Ovary (tissue), 9 donors: Measurements from ENCODE around the gene ANKRD65. TPM values are rescaled to one million over a fixed set of nuclear protein-coding genes. Genes with fewer than 3 reads are reported as not detected.

Experiments used
- DNase-seq, 5 donors: peaks; one replicate each; pipeline ENCODE4 v3.0.0-alpha.2; 2019 to 2020
- H3K27ac ChIP-seq, 2 donors: fragments of 200-600 bp; one replicate each; pipeline versions ENCODE4 v1.5.1 to v1.8.0; 2019 to 2022
- H3K27me3 ChIP-seq: fragments of 200-600 bp; one replicate; pipeline ENCODE4 v1.8.0; 2022
- H3K36me3 ChIP-seq: fragments of 200-600 bp; sonication (generic); one replicate; pipeline ENCODE4 v1.5.1; 2019
- H3K4me1 ChIP-seq: one replicate; pipeline ENCODE4 v1.8.1; 2013; ENCODE audit warnings: mild to moderate bottlenecking, moderate library complexity; ENCODE audit not compliant: insufficient read depth
- H3K4me3 ChIP-seq: fragments of 200-600 bp; sonication (generic); one replicate; pipeline ENCODE4 v1.5.1; 2017
- H3K9me3 ChIP-seq, 2 donors: fragments of 200-600 bp in 1 of 2; sonication (generic) in 1 of 2; one replicate each; pipeline versions ENCODE4 v1.5.1 to v1.8.1; 2013 to 2019; ENCODE audit warnings: mild to moderate bottlenecking in 1 of 2, moderate library complexity in 1 of 2
- CTCF ChIP-seq, 3 donors: fragments of 450-650 bp in 2 of 3; fragments of 200-600 bp in 1 of 3; IDR thresholded peaks; one replicate each; pipeline versions ENCODE4 v1.5.1 to v1.8.0; 2016 to 2022; ENCODE audit warnings: antibody characterized with exemption in 3 of 3, mild to moderate bottlenecking in 1 of 3
- EP300 ChIP-seq: sonication (generic); formaldehyde crosslinking; IDR thresholded peaks from one replicate; pipeline ENCODE4 v1.6.1; 2017; ENCODE audit warnings: antibody characterized with exemption
- POLR2A ChIP-seq: fragments of 450-650 bp; IDR thresholded peaks from one replicate; pipeline ENCODE4 v1.6.1; 2017; ENCODE audit warnings: antibody characterized with exemption, mild to moderate bottlenecking, moderate library complexity
- WGBS, 3 donors: extraction: QIAGEN DNeasy Blood & Tissue Kit in 1 of 3; methylation state at CpG; one replicate each; pipeline versions ENCODE4 v1.1.5 to v1.1.7; 2013 to 2017; 5-methylcytosine and 5-hydroxymethylcytosine counted together
- intact Hi-C, 4 donors: fragments of 100-400 bp; cut with DNase I; formaldehyde crosslinking; loops; one replicate each; pipeline versions ENCODE4 v1.11.0 to v1.15.1; 2022 to 2023
- polyA plus RNA-seq, 2 donors: library from polyadenylated mRNA; stranded (reverse); fragments of 200-250 nt in 1 of 2; fragments of 350-450 nt in 1 of 2; fragmentation: Illumina TruSeq in 1 of 2; extraction: RNeasy Lipid Tissue Mini Kit (QIAGEN cat#74804) in 1 of 2; gene quantifications; one replicate each; pipeline ENCODE4 v1.2.3, GENCODE V29; 2013 to 2014
- total RNA-seq, 7 donors: library from RNA; depleted of rRNA in 2 of 7; stranded (reverse); fragments of >200 nt in 2 of 7; fragmentation: NEBNext Ultra II Directional in 3 of 7; extraction: Animal tissue kit (Norgen Biotek cat#: 25700) in 3 of 7; gene quantifications; one replicate each; pipeline versions ENCODE4 v1.1.0 to v1.2.4, GENCODE V29; 2016 to 2023
- donor health status: DM: no; HTN: no; CAD: no; lungs with moderate emphysema.
- donor health status: DM: no; HTN: no; CAD: no.
- donor health status: Bipolar disorder and iron deficiency.
- donor health status: DM: yes; HTN: yes; CAD: no.
- donor health status: DM: no; HTN: no; CAD: no.
- donor health status: DM: yes; HTN: yes; CAD: no.

Gene ANKRD65
- total and polyA plus RNA-seq, 9 donors = 4.5 to 48.8 (median 13.3) TPM

DNA sequence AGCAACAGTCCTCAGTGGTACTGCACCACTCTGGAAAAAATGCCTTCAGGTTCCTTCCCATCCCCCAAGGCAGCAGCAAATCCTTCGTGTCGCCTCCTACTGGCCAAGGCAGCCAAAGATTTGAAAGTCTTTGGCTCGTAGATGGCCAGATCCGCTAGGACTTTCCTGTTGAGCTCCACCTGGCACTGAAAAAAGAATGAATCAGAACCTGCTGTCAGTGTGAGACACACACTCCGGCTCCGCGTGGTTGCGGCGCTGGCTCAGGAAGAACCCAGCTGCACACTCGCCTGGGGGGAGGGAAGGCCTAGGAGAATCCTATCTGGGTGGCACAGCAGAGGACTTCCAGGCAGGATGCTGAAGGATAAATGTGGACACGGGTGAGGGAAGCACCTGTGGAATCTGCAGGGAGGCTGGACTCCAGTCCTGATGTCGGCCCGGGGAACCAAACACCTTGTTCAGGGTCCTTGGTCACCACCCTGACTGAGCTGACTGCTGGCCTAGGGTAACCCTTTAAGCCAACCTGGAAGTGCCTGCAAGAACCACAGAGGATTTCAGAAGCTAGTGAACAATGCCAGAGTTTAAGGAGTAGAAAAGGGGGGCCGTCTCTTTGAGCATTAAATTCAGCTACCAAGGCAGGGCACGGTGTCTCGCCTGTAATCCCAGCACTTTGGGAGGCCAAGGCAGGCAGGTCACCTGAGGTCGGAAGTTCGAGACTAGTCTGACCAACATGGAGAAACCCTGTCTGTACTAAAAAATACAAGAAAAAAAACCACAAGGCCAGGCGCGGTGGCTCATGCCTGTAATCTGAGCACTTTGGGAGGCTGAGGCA is 18.8 kb downstream of the ANKRD65 start:
- Histone ChIP-seq H3K9me3 (no peaks in the 10 kb centered on the region), H3K36me3 (no peaks in the 10 kb centered on the region), H3K4me1 (peaks cover 16% of the 10 kb centered on the region), H3K4me3 (no peak overlapping the region), H3K27me3 (no peaks in the 10 kb centered on the region), H3K27ac (no peak overlapping the region)
- WGBS, 3 donors = 63 to 64% (median 64%) methylated on average over 20 of the region's 20 CpGs
- no peak for DNase-seq
- intact Hi-C loops = no loop called here
- TF ChIP-seq CTCF (IDR thresholded peaks at IDR 0.05) = no peak
- no peak for TF ChIP-seq EP300
- TF ChIP-seq POLR2A = no peak

GRCh38 chr1:1401457-1402010 is 19.5 kb downstream of the ANKRD65 start:
- no peak for DNase-seq
- Histone ChIP-seq H3K4me3 (no peak overlapping the region), H3K27me3 (no peaks in the 10 kb centered on the region), H3K9me3 (no peaks in the 10 kb centered on the region), H3K4me1 (peaks cover 16% of the 10 kb centered on the region), H3K27ac (no peak overlapping the region), H3K36me3 (no peaks in the 10 kb centered on the region)
- intact Hi-C loops = no loop called here
- no peak for TF ChIP-seq CTCF (IDR thresholded peaks at IDR 0.05)
- WGBS, 3 donors = 71 to 82% (median 76%) methylated on average over 7 of the region's 7 CpGs

GRCh38 chr1:1400576-1401456 is 20.3 kb downstream of the ANKRD65 start:
- DNase-seq = no peak
- Histone ChIP-seq H3K4me3 (no peak overlapping the region), H3K9me3 (no peaks in the 10 kb centered on the region), H3K36me3 (no peaks in the 10 kb centered on the region), H3K27ac (no peak overlapping the region), H3K27me3 (no peaks in the 10 kb centered on the region), H3K4me1 (peaks cover 12% of the 10 kb centered on the region)
- intact Hi-C loops = no loop called here
- 55 to 68% (median 56%) methylated on average over 22 of the region's 22 CpGs for WGBS, 3 donors
- TF ChIP-seq CTCF (IDR thresholded peaks at IDR 0.05) = no peak
- TF ChIP-seq EP300 = no peak
- TF ChIP-seq POLR2A = no peak

GRCh38 chr1:1399872-1400575 is 21.1 kb downstream of the ANKRD65 start:
- 2 to 5% (median 4%) methylated on average over 34 of the region's 34 CpGs for WGBS, 3 donors
- DNase-seq = peak in 2 of 5 donors; percentile 50 to 56
- H3K4me3 ChIP-seq = peak overlapping the region; percentile 64
- peaks cover 10% of the 10 kb centered on the region for H3K4me1 ChIP-seq
- no peaks in the 10 kb centered on the region for H3K9me3 ChIP-seq
- no peak for TF ChIP-seq CTCF (IDR thresholded peaks at IDR 0.05)
- TF ChIP-seq POLR2A = no peak
- no peak for TF ChIP-seq EP300
- no peaks in the 10 kb centered on the region for H3K27me3 ChIP-seq
- H3K36me3 ChIP-seq = no peaks in the 10 kb centered on the region
- intact Hi-C loops = loop anchor here in 1 of 4 donors (2.0 kb wide), 1 partner anchor 51 kb away; the partner anchor contains the start of gene DVL1
- H3K27ac ChIP-seq = peak overlapping the region; percentile 21 to 61
